HT-29 (cell line): ENCODE measurements around the gene MRC1. TPM values are rescaled to one million over a fixed set of nuclear protein-coding genes. Genes with fewer than 3 reads are reported as not detected.

ENCODE experiments used
- DNase-seq: peaks from one replicate; pipeline ENCODE4 v3.0.0-alpha.2; 2015; ENCODE audit warnings: low spot score
- total RNA-seq: library from RNA; depleted of rRNA; stranded (reverse); fragments of >200 nt; shearing (Covaris generic); gene quantifications from 2 replicates; pipeline ENCODE4 v1.2.3, GENCODE V29; 2014

Gene MRC1
- total RNA-seq, 1 experiment from 2014 or later = not detected

- peak; percentile 30 for DNase-seq
Measured at GRCh38 chr10:17847585-17848296, 38.6 kb downstream of the MRC1 start.

GRCh38 chr10:17848646-17849045 lies 39.5 kb downstream of the MRC1 start:
- DNase-seq = no peak

- no peak for DNase-seq
Measured at GRCh38 chr10:17850501-17850900, 41.4 kb downstream of the MRC1 start.

GRCh38 chr10:17851611-17852010 lies 42.5 kb downstream of the MRC1 start:
- DNase-seq = no peak

- DNase-seq = no peak
Measured at GRCh38 chr10:17854044-17854652, 45.0 kb downstream of the MRC1 start.

- no peak for DNase-seq
Measured at GRCh38 chr10:17857040-17857439, 47.9 kb downstream of the MRC1 start.

GRCh38 chr10:17859492-17860156 lies 50.5 kb downstream of the MRC1 start:
- no peak for DNase-seq

- no peak for DNase-seq
Measured at GRCh38 chr10:17861760-17862159, 52.6 kb downstream of the MRC1 start.

GRCh38 chr10:17865351-17865750 lies 56.2 kb downstream of the MRC1 start:
- DNase-seq = no peak

- DNase-seq = no peak
Measured at GRCh38 chr10:17866346-17866745, 57.2 kb downstream of the MRC1 start.

- DNase-seq = no peak
Measured at GRCh38 chr10:17867056-17867455, 57.9 kb downstream of the MRC1 start.

- DNase-seq = no peak
Measured at GRCh38 chr10:17871036-17871435, 61.9 kb downstream of the MRC1 start.

- DNase-seq = peak; percentile 6
Measured at GRCh38 chr10:17872191-17873091, 63.3 kb downstream of the MRC1 start.

GRCh38 chr10:17873946-17874345 lies 64.8 kb downstream of the MRC1 start:
- DNase-seq = no peak

GRCh38 chr10:17877121-17877520 lies 68.0 kb downstream of the MRC1 start:
- DNase-seq = no peak

- no peak for DNase-seq
Measured at GRCh38 chr10:17878896-17879295, 69.7 kb downstream of the MRC1 start.

GRCh38 chr10:17880601-17881000 lies 71.5 kb downstream of the MRC1 start:
- no peak for DNase-seq

- no peak for DNase-seq
Measured at GRCh38 chr10:17882557-17882956, 73.4 kb downstream of the MRC1 start.

GRCh38 chr10:17883621-17884020 lies 74.5 kb downstream of the MRC1 start:
- no peak for DNase-seq

GRCh38 chr10:17888189-17888588 lies 79.0 kb downstream of the MRC1 start:
- DNase-seq = no peak

- no peak for DNase-seq
Measured at GRCh38 chr10:17891435-17891834, 82.3 kb downstream of the MRC1 start.

- no peak for DNase-seq
Measured at GRCh38 chr10:17904564-17904963, 95.4 kb downstream of the MRC1 start.
